Keratinocyte (primary cell): ENCODE measurements around the gene CIZ1. TPM values are rescaled to one million over a fixed set of nuclear protein-coding genes. Genes with fewer than 3 reads are reported as not detected.

Source experiments
- DNase-seq: peaks from one replicate; pipeline ENCODE4 v3.0.0-alpha.2; 2011; ENCODE audit warnings: low read depth, missing footprints, low spot score
- FAIRE-seq: peaks from 2 replicates; lab custom pipeline; 2011; peaks lifted over from hg19 to GRCh38; lab: Jason Lieb, UNC
- H2AFZ ChIP-seq: 2 replicates; pipeline ENCODE4 v1.6.0; 2012; ENCODE audit warnings: low read length, control low read depth, inconsistent platforms; ENCODE audit not compliant: control insufficient read depth
- H3K27ac ChIP-seq: 2 replicates; pipeline ENCODE4 v1.5.1; 2011; ENCODE audit warnings: low read length; ENCODE audit not compliant: control insufficient read depth, insufficient read depth
- H3K27me3 ChIP-seq: 3 replicates; pipeline ENCODE4 v1.6.0; 2011; ENCODE audit warnings: low read length; ENCODE audit not compliant: control insufficient read depth, insufficient read depth; ENCODE audit errors: extremely low read depth
- H3K36me3 ChIP-seq, 2 experiments: 2 replicates in 1 of 2; 3 replicates in 1 of 2; pipeline ENCODE4 v1.5.1; 2011; ENCODE audit warnings: low read length in 2 of 2, mild to moderate bottlenecking in 1 of 2; ENCODE audit not compliant: control insufficient read depth in 2 of 2, insufficient read depth in 2 of 2; ENCODE audit errors: extremely low read depth in 1 of 2
- H3K4me1 ChIP-seq: 3 replicates; pipeline ENCODE4 v1.5.1; 2011; ENCODE audit warnings: low read length; ENCODE audit not compliant: control insufficient read depth, insufficient read depth; ENCODE audit errors: extremely low read depth
- H3K4me2 ChIP-seq: 3 replicates; pipeline ENCODE4 v1.6.0; 2011; ENCODE audit warnings: low read depth, low read length; ENCODE audit not compliant: control insufficient read depth, insufficient read depth; ENCODE audit errors: extremely low read depth
- H3K4me3 ChIP-seq, 3 experiments: fragments of 200-600 bp in 1 of 3; sonication (generic) in 1 of 3; 2 replicates in 2 of 3; 3 replicates in 1 of 3; pipeline ENCODE4 v1.5.1; 2011 to 2016; ENCODE audit warnings: low read length in 3 of 3, mild to moderate bottlenecking in 3 of 3, control low read depth in 2 of 3, inconsistent platforms in 1 of 3, low read depth in 1 of 3, mixed read lengths in 1 of 3, mixed run types in 1 of 3, moderate library complexity in 1 of 3; ENCODE audit not compliant: control insufficient read depth in 2 of 3, insufficient read depth in 2 of 3; ENCODE audit errors: extremely low read depth in 1 of 3
- H3K79me2 ChIP-seq: 2 replicates; pipeline ENCODE4 v1.6.0; 2012; ENCODE audit warnings: low read length; ENCODE audit not compliant: control insufficient read depth, insufficient read depth
- H3K9ac ChIP-seq: 3 replicates; pipeline ENCODE4 v1.6.0; 2011; ENCODE audit warnings: low read length; ENCODE audit not compliant: control insufficient read depth, insufficient read depth; ENCODE audit errors: extremely low read depth
- H3K9me1 ChIP-seq: 3 replicates; pipeline ENCODE4 v1.6.0; 2011; ENCODE audit warnings: low read length; ENCODE audit not compliant: control insufficient read depth, insufficient read depth; ENCODE audit errors: extremely low read depth
- H3K9me3 ChIP-seq: 2 replicates; pipeline ENCODE4 v1.5.1; 2012; ENCODE audit warnings: low read depth, low read length; ENCODE audit not compliant: control insufficient read depth
- H4K20me1 ChIP-seq: 3 replicates; pipeline ENCODE4 v1.6.0; 2011; ENCODE audit warnings: low read length; ENCODE audit not compliant: control insufficient read depth, insufficient read depth; ENCODE audit errors: extremely low read depth
- EZH2 ChIP-seq: IDR thresholded peaks from one replicate; pipeline ENCODE4 v1.6.1; 2012; ENCODE audit warnings: inconsistent platforms, mild to moderate bottlenecking, low read length, moderate library complexity
- dilution Hi-C: fragments of 300-500 bp; cut with MboI; formaldehyde crosslinking; loops from one replicate; pipeline ENCODE4 v1.7.0; 2020; ENCODE audit warnings: low sequenced_read_pairs; ENCODE audit not compliant: extremely low pct_ligation_motif_present
- polyA plus RNA-seq, 5 experiments: library from polyadenylated mRNA; depleted of rRNA in 3 of 5; stranded (reverse) in 3 of 5; stranded (forward) in 1 of 5; unstranded in 1 of 5; fragments of >200 nt; gene quantifications; 1 replicate in 1 of 5; 2 replicates in 3 of 5; 3 replicates in 1 of 5; pipeline versions ENCODE4 v1.2.1 to v1.2.3, GENCODE V29; 2011 to 2012; ENCODE audit warnings: missing spikeins in 2 of 5, low read depth in 1 of 5, low replicate concordance in 1 of 5
- TF ChIP-seq, protein P1 (sequence below), 3 experiments: IDR thresholded peaks in 1 of 3; conservative IDR thresholded peaks in 1 of 3; optimal IDR thresholded peaks in 1 of 3; 2 replicates in 2 of 3; 3 replicates in 1 of 3; pipeline versions ENCODE3 to v1.5.1; 2011; ENCODE audit warnings: low read length in 3 of 3, mild to moderate bottlenecking in 3 of 3, moderate library complexity in 2 of 3, control low read depth in 1 of 3, inconsistent platforms in 1 of 3; ENCODE audit not compliant: insufficient read depth in 2 of 3; ENCODE audit errors: extremely low read depth in 1 of 3

The CIZ1 gene
- polyA plus RNA-seq, 1 donor (not counting 4 experiments of a cell fraction or from before 2014, with no cell fraction given) = 23.5 TPM

DNA sequence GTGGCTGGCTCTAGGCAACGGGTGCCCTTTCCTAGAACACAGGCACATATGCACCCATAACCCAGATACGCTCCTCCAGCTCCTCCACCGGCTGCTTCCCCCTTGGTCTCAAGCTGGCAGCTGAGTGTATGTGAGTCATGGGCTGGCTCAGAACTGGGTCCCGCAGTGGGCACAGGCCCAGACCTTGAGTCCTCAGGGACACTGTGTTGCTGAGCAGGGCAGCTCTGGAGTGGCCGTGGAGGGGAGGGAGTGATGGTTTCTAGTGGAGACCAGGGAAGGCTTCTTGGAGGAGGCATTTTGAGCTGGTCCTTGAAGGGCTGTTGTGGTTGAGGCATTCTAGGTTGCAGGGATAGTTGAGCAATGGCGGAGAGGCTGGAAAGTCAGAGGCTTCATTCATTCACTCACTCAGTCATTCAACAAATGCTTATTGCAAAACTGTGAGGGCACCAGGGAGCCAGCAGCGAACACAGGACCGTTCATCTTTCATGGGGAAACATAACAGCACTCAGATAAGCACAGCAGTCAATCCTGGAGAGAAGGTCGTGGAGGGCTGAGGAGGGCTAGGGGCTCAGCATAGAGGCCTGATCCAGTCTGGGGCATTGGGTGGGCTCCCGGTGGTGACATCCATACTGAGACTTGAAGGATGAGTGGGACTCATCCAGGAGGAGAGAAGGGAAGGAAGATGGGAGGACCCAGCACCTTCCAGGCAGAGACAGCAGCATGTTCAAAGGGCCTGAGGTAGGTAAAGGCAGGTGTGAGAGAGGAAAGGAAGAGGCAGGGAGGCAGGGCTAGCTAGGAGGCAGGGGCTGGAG is 29.0 kb downstream of the CIZ1 start:
- Histone ChIP-seq H3K36me3 (peaks cover 25 to 28% of the 10 kb centered on the region in 2 experiments), H3K27ac (no peak overlapping the region), H3K9me3 (no peaks in the 10 kb centered on the region), H3K9ac (no peak overlapping the region), H3K27me3 (no peaks in the 10 kb centered on the region), H2AFZ (no peak overlapping the region), H3K4me3 (no peak overlapping the region), H3K79me2 (peaks cover 5% of the 10 kb centered on the region), H4K20me1 (peaks cover 3% of the 10 kb centered on the region), H3K4me1 (peaks cover 19% of the 10 kb centered on the region), H3K9me1 (no peaks in the 10 kb centered on the region), H3K4me2 (no peak overlapping the region)
- dilution Hi-C loops = no loop called here
- DNase-seq (no peak), FAIRE-seq (no peak)
- no peak for TF ChIP-seq EZH2

DNA sequence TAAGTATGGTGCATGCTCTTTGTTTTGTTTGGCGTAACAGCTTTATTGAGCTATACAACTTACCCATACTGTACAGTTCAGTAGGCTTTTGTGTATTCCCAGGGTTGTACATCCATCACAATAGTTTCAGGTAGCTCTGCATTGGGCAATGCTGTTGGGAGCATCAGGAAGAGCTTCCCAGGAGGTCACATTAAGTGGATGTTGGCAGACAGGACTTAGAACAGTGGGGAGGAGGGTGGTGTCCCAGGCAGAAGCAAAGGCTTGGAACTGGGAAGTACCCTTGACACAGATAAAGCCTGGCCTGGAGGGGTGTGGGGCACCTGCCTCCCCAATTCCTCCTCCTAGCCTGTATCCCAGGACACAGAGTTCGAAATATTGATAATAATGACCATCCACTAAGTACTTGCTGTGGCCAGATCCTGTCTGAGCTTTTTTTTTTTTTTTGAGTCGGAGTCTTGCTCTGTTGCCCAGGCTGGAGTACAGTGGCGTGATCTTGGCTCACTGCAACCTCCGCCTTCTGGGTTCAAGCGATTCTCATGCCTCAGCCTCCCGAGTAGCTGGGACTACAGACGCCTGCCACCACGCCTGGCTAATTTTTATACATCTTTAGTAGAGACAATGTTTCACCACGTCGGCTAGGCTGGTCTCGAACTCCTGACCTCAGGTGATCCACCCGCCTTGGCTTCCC is 30.0 kb downstream of the CIZ1 start:
- Histone ChIP-seq H3K9me3 (no peaks in the 10 kb centered on the region), H3K9me1 (no peaks in the 10 kb centered on the region), H3K79me2 (peaks cover 5% of the 10 kb centered on the region), H3K4me2 (peak overlapping the region; percentile 94), H3K4me1 (peaks cover 19% of the 10 kb centered on the region), H3K27me3 (no peaks in the 10 kb centered on the region), H2AFZ (no peak overlapping the region), H3K4me3 (peak overlapping the region; percentile 89 to 92 (median 90)), H4K20me1 (peaks cover 3% of the 10 kb centered on the region), H3K9ac (no peak overlapping the region), H3K27ac (peak overlapping the region; percentile 26), H3K36me3 (peaks cover 18 to 24% of the 10 kb centered on the region in 2 experiments)
- FAIRE-seq = no peak
- no peak for DNase-seq
- dilution Hi-C loops = no loop called here
- TF ChIP-seq EZH2 = no peak
- TF ChIP-seq, protein P1, sequence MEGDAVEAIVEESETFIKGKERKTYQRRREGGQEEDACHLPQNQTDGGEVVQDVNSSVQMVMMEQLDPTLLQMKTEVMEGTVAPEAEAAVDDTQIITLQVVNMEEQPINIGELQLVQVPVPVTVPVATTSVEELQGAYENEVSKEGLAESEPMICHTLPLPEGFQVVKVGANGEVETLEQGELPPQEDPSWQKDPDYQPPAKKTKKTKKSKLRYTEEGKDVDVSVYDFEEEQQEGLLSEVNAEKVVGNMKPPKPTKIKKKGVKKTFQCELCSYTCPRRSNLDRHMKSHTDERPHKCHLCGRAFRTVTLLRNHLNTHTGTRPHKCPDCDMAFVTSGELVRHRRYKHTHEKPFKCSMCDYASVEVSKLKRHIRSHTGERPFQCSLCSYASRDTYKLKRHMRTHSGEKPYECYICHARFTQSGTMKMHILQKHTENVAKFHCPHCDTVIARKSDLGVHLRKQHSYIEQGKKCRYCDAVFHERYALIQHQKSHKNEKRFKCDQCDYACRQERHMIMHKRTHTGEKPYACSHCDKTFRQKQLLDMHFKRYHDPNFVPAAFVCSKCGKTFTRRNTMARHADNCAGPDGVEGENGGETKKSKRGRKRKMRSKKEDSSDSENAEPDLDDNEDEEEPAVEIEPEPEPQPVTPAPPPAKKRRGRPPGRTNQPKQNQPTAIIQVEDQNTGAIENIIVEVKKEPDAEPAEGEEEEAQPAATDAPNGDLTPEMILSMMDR (optimal IDR thresholded peaks at IDR 0.05 in 1 of 3, IDR thresholded peaks at IDR 0.05 in 1 of 3, conservative IDR thresholded peaks at IDR 0.05 in 1 of 3; ENCODE audit: extremely low read depth in 1 of 3, insufficient read depth in 2 of 3, low read length in 3 of 3) = no peak
